Stimulated activated CD4-positive, alpha-beta T cell treated with anti-CD3 and anti-CD28 coated beads, TNF-alpha, amount 100 ng/mL, for 48 hours (primary cell): ENCODE results near the gene BSG.
"Not testable (repeated sequence)": the region's sequence is repeated elsewhere in the genome, so short reads cannot be mapped to it uniquely, and the experiment has no call there.

Experiments used
- DNase-seq, 3 donors: peaks; one replicate each; pipeline ENCODE4 v3.0.0-alpha.2; 2020; ENCODE audit warnings: low read depth in 3 of 3

BSG gene

GRCh38 chr19:588093-588740, 15.8 kb downstream of the BSG start:
- DNase-seq: peak in 2 of 3 donors; percentile 43 to 67

GRCh38 chr19:588741-589692, 16.6 kb downstream of the BSG start:
- DNase-seq: no peak

DNA sequence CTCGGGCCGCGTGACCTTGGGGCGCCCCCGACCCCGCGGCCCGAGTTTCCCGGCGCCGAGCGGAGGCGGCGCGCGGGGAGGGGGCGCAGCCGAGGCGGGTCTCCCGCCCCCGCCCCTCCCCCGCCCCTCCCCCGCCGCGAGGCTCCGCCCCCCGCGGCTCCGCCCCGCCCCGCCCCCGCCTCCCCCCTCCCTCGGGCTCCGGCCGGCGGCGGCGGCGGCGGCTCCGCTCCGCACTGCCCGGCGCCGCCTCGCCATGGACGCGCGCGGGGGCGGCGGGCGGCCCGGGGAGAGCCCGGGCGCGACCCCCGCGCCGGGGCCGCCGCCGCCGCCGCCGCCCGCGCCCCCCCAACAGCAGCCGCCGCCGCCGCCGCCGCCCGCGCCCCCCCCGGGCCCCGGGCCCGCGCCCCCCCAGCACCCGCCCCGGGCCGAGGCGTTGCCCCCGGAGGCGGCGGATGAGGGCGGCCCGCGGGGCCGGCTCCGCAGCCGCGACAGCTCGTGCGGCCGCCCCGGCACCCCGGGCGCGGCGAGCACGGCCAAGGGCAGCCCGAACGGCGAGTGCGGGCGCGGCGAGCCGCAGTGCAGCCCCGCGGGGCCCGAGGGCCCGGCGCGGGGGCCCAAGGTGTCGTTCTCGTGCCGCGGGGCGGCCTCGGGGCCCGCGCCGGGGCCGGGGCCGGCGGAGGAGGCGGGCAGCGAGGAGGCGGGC, 17.4 kb downstream of the BSG start, which contains the start of gene HCN2:
Gene HCN2, plus strand, starts transcription at position 189 of the 703 bp plus-strand sequence. Its CDS starts 65 bp downstream, at position 254.
- no peak for DNase-seq

- no peak for DNase-seq
Observed at GRCh38 chr19:590396-590745, 18.0 kb downstream of the BSG start.

DNA sequence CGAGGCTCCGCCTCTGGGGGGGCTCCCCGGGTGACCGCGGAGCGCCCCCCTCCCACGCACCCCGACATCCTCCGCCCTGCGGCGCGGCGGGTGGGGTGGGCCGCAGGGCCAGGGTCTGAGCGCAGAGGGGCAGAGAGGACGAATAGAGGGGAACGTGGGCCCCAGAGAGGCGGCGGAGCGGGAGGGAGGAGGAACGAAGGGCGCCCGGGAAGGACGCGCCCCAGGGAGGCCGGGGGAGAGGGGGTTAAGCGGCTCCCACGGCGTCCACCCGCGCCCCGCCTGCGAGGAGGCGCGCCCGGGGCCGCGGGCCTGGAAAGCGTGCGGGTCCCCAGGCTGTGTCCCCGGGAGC, 18.3 kb downstream of the BSG start:
- no peak for DNase-seq

- no peak for DNase-seq
Observed at GRCh38 chr19:591099-591958, 18.9 kb downstream of the BSG start.

GRCh38 chr19:592101-592500, 19.7 kb downstream of the BSG start:
- DNase-seq: no peak

- DNase-seq: no peak
Observed at GRCh38 chr19:593055-593454, 20.7 kb downstream of the BSG start.

DNA sequence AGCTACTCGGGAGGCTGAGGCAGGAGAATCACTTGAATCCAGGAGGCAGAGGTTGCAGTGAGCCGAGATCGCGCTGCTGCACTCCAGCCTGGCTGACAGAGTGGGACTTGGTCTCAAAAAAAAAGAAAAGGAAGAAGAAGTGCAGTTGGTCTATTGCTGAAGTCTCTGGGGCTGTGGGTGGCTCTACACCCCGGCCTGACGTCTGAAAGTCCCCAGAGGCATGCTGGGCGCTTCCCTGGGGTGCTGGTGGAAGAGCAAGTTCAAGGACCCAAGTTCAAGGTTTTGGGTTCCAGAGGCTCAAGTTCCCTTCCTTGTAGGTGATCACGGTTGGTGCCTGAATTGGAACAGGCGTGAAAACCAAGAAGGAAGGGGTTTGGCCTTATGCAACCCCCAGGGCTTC, 21.1 kb downstream of the BSG start:
- no peak for DNase-seq

DNA sequence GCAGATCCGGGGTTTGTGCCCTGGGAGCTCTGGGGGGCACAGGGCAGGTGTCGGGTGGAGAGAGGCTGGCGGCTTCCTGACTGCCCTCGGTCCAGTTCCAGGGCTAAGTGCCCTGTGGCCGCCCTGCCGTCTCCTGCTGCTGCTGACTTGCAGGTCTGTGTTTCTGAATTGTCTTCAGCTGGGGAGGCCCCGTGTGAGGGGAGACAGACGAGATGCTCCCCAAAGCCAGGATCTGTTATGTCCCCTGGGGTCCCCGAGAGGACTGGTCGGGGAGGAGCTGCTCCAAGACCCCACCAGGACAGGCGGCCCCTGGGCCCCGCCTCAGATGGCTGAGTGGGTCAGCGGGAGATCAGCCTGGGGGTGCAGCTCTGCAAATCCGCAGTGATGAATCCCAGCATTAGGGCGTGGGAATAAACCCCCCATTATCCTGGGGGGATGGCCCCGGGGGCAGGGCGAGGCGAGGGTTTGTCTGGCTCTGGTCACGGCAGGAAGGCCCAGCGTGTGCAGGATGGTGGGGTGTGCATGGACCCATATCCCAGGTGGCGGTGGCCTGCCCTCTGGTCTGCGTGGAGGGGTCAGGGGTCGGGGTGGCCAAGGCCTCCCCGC, 22.0 kb downstream of the BSG start:
- no peak for DNase-seq

GRCh38 chr19:595326-596262, 23.2 kb downstream of the BSG start:
- no peak for DNase-seq

- no peak for DNase-seq
Observed at GRCh38 chr19:596263-596655, 23.9 kb downstream of the BSG start.

DNA sequence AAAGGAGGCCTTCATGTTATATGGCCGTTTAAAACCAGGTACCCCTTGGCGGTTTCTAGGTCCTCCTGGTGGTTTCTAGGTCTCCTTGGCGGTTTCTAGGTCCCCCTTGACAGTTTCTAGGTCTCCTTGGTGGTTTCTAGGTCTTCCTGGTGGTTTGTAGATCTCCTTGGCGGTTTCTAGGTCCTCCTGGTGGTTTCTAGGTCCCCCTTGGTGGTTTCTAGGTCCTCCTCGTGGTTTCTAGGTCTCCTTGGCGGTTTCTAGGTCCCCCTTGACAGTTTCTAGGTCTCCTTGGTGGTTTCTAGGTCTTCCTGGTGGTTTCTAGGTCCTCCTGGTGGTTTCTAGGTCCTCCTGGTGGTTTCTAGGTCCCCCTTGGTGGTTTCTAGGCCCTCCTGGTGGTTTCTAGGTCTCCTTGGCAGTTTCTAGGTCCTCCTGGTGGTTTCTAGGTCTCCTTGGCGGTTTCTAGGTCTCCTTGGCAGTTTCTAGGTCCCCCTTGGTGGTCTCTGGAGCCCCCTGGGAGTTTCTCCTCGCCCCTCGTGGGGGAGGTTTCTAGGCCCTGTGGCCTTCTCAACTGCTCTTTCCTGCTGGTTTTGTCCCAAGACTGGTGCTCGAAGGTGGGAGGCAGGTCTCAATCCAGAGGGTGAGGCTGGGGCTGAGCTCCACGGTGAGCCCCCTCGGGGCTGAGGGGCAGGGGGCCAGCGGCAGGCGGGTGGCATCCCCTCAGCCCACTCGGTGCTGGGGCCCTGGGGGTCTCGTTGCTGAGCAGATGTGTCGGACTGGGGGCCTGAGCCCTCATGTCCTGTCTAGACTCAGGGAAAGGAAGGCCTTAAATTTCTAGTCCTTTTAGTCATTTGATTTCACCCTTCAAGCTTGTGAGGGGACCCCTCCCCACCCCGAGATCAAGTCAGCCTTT, 25.3 kb downstream of the BSG start:
- no peak for DNase-seq

GRCh38 chr19:601310-601709, 28.9 kb downstream of the BSG start:
- no peak for DNase-seq

DNA sequence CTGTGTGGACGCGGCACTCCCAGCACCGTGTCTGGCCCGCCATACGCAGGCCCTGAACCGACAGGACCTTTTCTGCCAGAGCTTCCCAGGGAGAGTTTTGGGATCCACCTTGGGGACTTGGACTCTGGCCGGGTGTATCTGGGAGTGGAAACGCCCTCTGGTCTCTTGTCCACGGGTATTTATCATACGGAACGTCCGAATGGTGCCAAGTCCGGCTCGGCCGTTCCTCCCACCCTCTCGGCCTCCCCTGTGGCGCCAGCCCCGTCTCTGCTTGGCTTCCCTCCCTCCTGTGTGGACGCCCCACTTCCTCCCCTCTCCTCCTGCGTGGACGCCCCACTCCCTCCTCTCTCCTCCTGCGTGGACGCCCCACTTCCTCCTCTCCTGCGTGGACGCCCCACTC, 29.4 kb downstream of the BSG start:
- DNase-seq: no peak

GRCh38 chr19:602391-603301, 30.2 kb downstream of the BSG start:
- DNase-seq: no peak

GRCh38 chr19:603302-603639, 30.9 kb downstream of the BSG start:
- DNase-seq: not testable (repeated sequence)

DNA sequence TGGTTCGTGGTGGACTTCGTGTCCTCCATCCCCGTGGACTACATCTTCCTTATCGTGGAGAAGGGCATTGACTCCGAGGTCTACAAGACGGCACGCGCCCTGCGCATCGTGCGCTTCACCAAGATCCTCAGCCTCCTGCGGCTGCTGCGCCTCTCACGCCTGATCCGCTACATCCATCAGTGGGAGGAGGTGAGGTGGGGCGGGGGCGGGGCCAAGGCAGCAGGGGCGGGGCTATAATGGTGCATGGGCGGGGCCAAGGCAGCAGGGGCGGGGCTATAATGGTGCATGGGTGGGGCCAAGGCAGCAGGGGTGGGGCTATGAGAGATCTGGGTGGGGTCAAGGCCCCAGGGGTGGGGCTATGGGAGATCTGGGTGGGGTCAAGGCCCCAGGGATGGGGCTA, 31.4 kb downstream of the BSG start:
- DNase-seq: not testable (repeated sequence)
